GM21529 (cell line): Measurements from ENCODE around the gene REP15.
"Not testable (repeated sequence)": the region's sequence is repeated elsewhere in the genome, so short reads cannot be mapped to it uniquely, and the experiment has no call there.

Experiments
- ATAC-seq: cut with Tn5 transposase; IDR thresholded peaks from one replicate; pipeline ENCODE4 v1.9.1; 2021; ENCODE audit not compliant: unreplicated experiment

REP15 gene

GRCh38 chr12:27696293-27696652 is at the start of gene REP15:
Gene REP15, plus strand, starts transcription at chr12:27696447. Its CDS starts 116 bp downstream, at chr12:27696563.
- no peak for ATAC-seq

- ATAC-seq: no peak
Observed at GRCh38 chr12:27650011-27650410, 46.2 kb upstream of the REP15 start.

- no peak for ATAC-seq
Observed at GRCh38 chr12:27651201-27651600, 45.0 kb upstream of the REP15 start.

GRCh38 chr12:27652174-27652763 is 44.0 kb upstream of the REP15 start:
- no peak for ATAC-seq

GRCh38 chr12:27653661-27654060 is 42.6 kb upstream of the REP15 start:
- ATAC-seq: peak; percentile 52

- not testable (repeated sequence) for ATAC-seq
Observed at GRCh38 chr12:27655476-27655875, 40.8 kb upstream of the REP15 start.

- no peak for ATAC-seq
Observed at GRCh38 chr12:27657296-27657695, 39.0 kb upstream of the REP15 start.

- no peak for ATAC-seq
Observed at GRCh38 chr12:27665704-27666103, 30.5 kb upstream of the REP15 start.

GRCh38 chr12:27666510-27666909 is 29.7 kb upstream of the REP15 start:
- no peak for ATAC-seq

GRCh38 chr12:27667540-27667939 is 28.7 kb upstream of the REP15 start:
- ATAC-seq: no peak

GRCh38 chr12:27672051-27672450 is 24.2 kb upstream of the REP15 start:
- no peak for ATAC-seq

- ATAC-seq: no peak
Observed at GRCh38 chr12:27672643-27673042, 23.6 kb upstream of the REP15 start.

- no peak for ATAC-seq
Observed at GRCh38 chr12:27673101-27673718, 23.0 kb upstream of the REP15 start.

- ATAC-seq: no peak
Observed at GRCh38 chr12:27674989-27675388, 21.3 kb upstream of the REP15 start.

GRCh38 chr12:27680619-27681018 is 15.6 kb upstream of the REP15 start:
- ATAC-seq: no peak

GRCh38 chr12:27682534-27682933 is 13.7 kb upstream of the REP15 start:
- no peak for ATAC-seq

- ATAC-seq: no peak
Observed at GRCh38 chr12:27685274-27685673, 11.0 kb upstream of the REP15 start.

- no peak for ATAC-seq
Observed at GRCh38 chr12:27686147-27686546, 10.1 kb upstream of the REP15 start.

- no peak for ATAC-seq
Observed at GRCh38 chr12:27688671-27689070, 7.6 kb upstream of the REP15 start.

- ATAC-seq: no peak
Observed at GRCh38 chr12:27689558-27690180, 6.6 kb upstream of the REP15 start.

- no peak for ATAC-seq
Observed at GRCh38 chr12:27693403-27693802, 2.8 kb upstream of the REP15 start.

GRCh38 chr12:27695556-27696292 is 523 bp upstream of the REP15 start:
- ATAC-seq: no peak
